Neuron (in vitro differentiated cells): ENCODE measurements around the gene SESN1.

ENCODE experiments used
- H2AFZ ChIP-seq: one replicate; pipeline ENCODE4 v1.6.1; 2013; ENCODE audit warnings: low read depth, mild to moderate bottlenecking, inconsistent platforms, low read length, moderate library complexity
- H3K27me3 ChIP-seq: one replicate; pipeline ENCODE4 v1.6.1; 2013; ENCODE audit warnings: low read length; ENCODE audit not compliant: insufficient read depth
- H3K36me3 ChIP-seq: one replicate; pipeline ENCODE4 v1.6.1; 2013; ENCODE audit warnings: low read length; ENCODE audit not compliant: insufficient read depth
- H3K4me1 ChIP-seq: one replicate; pipeline ENCODE4 v1.6.1; 2013; ENCODE audit warnings: low read length; ENCODE audit not compliant: insufficient read depth
- H3K4me3 ChIP-seq: 2 replicates; pipeline ENCODE4 v1.5.1; 2013; ENCODE audit warnings: mild to moderate bottlenecking, low read length, moderate library complexity
- H3K9me3 ChIP-seq: one replicate; pipeline ENCODE4 v1.6.1; 2013; ENCODE audit warnings: low read length

Gene SESN1

DNA sequence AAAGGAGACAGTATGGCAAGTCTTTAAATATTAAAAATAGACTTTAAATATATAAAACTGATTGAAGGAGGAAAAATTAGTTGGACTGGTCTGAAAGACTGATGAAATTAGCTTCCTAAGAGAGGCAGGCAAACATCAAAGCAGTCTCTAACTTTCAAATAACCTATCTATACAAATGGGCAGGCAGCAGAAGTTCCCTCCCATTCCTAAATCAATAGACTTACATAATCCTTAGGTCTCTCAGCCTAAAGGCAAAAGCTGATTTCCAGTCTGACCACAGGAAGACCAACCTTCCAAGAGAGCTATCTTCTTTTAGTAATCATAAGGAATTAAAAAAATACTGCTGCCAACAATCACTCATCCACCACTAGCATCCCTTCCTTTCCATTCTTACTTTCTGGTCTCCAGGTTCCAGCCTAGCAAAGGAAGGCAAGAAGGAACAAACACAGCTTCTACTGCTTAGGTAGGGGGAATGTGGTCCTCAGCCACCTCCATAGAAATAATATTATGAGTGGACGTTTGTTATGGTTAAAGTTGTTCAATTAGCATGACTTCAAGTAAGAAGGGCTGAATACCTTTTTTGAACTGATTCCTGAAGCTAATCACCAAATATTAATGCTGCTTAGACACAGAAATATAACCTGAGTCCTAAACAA, 44.1 kb downstream of the SESN1 start:
- H3K4me3 ChIP-seq = no peak overlapping the region
- no peak overlapping the region for H2AFZ ChIP-seq
- peaks cover 3% of the 10 kb centered on the region for H3K4me1 ChIP-seq
- no peaks in the 10 kb centered on the region for H3K27me3 ChIP-seq
- no peaks in the 10 kb centered on the region for H3K9me3 ChIP-seq
- no peaks in the 10 kb centered on the region for H3K36me3 ChIP-seq

DNA sequence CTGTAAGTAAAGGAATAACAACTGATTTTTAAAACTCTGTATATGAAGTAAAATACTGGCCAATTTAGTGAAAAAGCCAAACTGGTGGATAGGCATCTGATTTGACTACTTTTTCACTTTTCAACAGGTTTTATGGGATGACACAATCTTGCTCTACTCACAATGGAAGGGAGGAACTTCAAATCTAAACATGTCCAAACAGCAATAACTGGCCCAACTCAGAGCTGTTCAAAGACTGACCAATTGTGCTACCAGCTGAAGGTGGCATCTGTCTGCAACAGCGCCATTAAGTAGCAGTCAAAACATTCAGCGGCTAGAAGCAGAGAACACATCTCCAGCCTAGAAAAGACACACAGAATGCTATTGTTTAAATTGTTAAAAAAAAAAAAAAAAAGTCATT, 44.6 kb downstream of the SESN1 start:
- H2AFZ ChIP-seq = no peak overlapping the region
- H3K4me1 ChIP-seq = peaks cover 3% of the 10 kb centered on the region
- no peaks in the 10 kb centered on the region for H3K9me3 ChIP-seq
- no peaks in the 10 kb centered on the region for H3K27me3 ChIP-seq
- no peak overlapping the region for H3K4me3 ChIP-seq
- H3K36me3 ChIP-seq = no peaks in the 10 kb centered on the region

DNA sequence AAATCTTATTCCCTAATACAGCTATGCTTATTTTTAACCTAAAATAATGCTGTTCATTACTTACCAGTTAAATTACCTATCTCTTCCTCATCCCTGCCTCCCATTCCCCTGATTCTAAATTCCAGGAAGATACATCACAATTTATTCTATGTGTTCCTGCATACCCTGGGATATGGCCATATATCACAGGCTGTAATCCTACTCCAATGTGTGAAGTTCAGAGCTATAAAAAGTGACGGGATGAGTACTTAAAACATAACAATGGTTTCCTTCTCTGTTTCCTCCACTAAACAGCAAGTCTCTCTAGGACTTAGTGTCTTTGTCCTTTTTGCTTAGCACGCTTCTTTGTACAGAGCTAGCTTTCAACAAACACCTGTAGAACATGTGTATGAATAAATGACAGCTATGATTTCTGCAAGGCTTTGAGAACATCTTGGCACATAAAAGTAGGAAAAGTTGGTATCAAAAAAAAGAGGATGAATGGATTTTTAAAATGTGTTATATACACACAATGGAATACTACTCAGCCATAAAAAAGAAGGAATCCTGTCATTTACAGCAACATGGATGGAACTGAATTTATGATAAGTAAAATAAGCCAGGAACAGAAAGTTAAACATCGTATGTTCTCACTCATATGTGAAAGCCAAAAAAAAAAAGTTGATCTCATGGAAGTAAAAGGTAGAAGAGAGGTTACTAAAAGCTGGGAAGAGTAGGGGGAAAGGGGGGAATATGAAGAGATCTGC, 45.8 kb downstream of the SESN1 start:
- Histone ChIP-seq H3K4me3 (no peak overlapping the region), H3K4me1 (peaks cover 3% of the 10 kb centered on the region), H2AFZ (no peak overlapping the region), H3K27me3 (no peaks in the 10 kb centered on the region), H3K9me3 (no peaks in the 10 kb centered on the region), H3K36me3 (no peaks in the 10 kb centered on the region)

DNA sequence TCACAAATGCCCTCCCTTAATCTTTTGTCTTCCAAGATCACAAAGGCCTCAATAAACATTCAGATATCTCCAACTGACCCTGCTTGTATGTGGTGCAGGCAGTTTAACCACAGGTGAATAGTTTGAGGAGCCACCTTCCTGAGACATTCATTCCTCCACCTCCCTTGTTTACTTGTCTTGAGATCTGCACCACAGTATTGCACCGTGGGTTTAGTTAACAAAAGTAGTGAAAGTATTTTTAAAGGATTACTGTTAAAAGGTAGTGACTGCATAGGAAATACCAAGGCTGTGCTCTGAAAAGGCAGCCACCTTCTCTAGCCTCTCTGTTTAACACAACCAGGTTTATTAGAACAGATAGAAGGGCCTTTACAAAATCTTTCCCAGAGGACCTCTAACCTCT, 46.5 kb downstream of the SESN1 start:
- no peaks in the 10 kb centered on the region for H3K27me3 ChIP-seq
- H3K36me3 ChIP-seq = no peaks in the 10 kb centered on the region
- no peak overlapping the region for H3K4me3 ChIP-seq
- no peak overlapping the region for H2AFZ ChIP-seq
- H3K9me3 ChIP-seq = no peaks in the 10 kb centered on the region
- no peaks in the 10 kb centered on the region for H3K4me1 ChIP-seq

DNA sequence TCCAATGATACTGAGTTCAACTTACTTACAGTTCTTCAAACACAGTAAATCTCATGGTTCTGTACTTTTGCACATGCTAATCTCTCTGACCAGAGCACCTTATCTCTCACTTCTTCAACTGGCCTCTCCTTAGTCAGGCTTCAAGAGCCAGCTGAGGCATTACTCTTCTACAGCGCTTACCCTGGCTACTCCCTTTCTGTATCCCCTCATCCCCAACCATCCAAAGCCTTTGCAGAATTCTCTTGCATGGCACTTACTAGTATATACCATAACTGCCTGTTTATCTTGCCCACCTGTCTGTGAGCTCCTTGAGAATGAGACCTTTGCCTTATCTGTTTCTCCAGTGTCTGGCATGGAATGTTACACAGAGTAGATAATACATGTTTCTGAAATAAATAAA, 49.2 kb downstream of the SESN1 start:
- H3K9me3 ChIP-seq = no peaks in the 10 kb centered on the region
- no peak overlapping the region for H2AFZ ChIP-seq
- H3K4me1 ChIP-seq = no peaks in the 10 kb centered on the region
- H3K4me3 ChIP-seq = no peak overlapping the region
- H3K36me3 ChIP-seq = no peaks in the 10 kb centered on the region
- H3K27me3 ChIP-seq = no peaks in the 10 kb centered on the region

DNA sequence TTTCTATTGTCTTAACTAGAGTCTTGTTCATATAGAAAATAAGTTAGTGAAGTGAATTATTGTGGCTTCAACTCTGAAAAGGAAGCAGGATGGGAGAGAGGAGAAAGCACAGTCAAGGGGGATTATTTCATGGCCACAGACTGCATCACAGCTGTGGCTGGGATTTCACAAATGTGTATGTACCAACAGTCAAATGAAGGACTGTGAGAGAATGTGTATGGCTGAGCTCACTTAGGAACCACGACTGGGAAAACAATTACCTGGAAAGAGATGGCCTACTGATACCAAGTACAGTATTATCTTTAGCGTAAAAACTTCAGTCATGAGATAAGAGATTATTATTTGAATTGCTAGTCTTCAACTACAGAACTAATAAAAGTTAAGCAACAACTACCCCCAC, 54.9 kb downstream of the SESN1 start:
- H3K4me1 ChIP-seq = no peaks in the 10 kb centered on the region
- no peaks in the 10 kb centered on the region for H3K36me3 ChIP-seq
- no peaks in the 10 kb centered on the region for H3K9me3 ChIP-seq
- no peak overlapping the region for H2AFZ ChIP-seq
- no peak overlapping the region for H3K4me3 ChIP-seq
- no peaks in the 10 kb centered on the region for H3K27me3 ChIP-seq

DNA sequence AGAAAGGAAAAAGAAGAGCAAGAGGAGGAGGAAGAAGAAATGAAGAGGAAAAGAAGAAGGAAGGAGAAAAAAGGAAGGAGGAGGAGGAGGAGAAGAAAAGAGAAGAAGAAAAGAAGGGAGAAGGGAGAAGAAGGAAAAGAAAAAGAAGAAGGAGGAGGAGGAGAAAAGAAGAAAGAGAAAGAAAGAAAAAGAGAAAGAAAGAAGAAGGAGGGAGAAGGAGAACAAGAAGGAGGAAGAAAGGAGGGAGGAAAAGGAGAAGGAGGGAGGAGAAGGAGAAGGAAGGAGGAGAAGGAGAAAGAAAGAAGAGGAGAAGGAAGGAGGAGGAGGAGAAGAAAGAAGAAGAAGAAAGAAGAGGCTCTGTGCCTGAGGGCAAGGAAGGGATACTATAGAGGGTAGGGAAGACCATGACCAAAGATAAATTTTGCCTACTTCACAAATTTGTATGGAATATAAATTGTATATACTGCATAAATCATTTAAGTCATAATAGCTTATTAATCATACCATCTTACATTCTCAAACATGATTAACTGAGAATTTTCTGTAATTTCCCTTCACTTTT, 55.7 kb downstream of the SESN1 start:
- no peaks in the 10 kb centered on the region for H3K4me1 ChIP-seq
- no peaks in the 10 kb centered on the region for H3K27me3 ChIP-seq
- H2AFZ ChIP-seq = no peak overlapping the region
- H3K36me3 ChIP-seq = no peaks in the 10 kb centered on the region
- H3K4me3 ChIP-seq = no peak overlapping the region
- no peaks in the 10 kb centered on the region for H3K9me3 ChIP-seq

DNA sequence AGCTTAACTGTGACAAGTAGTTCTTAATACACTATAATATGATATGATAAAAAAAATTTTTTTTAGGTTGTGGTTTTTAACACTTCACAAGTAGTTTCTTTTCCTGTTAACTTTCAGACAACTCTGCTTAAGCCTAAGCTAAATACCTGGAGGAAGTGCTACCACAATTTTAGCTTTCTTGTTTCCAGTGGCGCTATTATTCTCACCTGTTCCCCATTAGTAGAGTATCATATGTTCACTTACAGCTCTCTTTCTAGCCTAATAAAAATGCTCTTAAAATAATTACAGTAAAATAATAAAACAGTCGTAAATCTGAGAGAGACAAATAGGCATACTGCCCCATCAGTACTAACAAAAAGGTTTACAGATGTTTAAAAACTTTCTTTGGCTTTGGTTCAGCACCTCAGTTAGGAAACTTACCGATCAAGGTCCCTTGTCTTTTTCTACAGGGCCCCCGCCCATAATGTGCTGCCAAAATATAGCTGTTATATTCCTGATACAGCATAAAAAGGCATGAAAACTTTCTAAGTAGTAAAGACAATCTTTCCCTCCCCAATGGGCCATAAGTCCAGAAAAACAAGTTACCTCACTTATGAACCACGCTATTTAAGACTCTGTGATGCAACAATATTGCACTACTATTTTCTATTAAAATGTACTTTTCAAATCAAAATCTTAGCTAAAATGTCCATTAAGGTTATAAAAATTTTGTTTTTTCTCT, 57.9 kb downstream of the SESN1 start:
- H3K9me3 ChIP-seq = no peaks in the 10 kb centered on the region
- no peak overlapping the region for H3K4me3 ChIP-seq
- H2AFZ ChIP-seq = no peak overlapping the region
- no peaks in the 10 kb centered on the region for H3K27me3 ChIP-seq
- H3K4me1 ChIP-seq = no peaks in the 10 kb centered on the region
- no peaks in the 10 kb centered on the region for H3K36me3 ChIP-seq

DNA sequence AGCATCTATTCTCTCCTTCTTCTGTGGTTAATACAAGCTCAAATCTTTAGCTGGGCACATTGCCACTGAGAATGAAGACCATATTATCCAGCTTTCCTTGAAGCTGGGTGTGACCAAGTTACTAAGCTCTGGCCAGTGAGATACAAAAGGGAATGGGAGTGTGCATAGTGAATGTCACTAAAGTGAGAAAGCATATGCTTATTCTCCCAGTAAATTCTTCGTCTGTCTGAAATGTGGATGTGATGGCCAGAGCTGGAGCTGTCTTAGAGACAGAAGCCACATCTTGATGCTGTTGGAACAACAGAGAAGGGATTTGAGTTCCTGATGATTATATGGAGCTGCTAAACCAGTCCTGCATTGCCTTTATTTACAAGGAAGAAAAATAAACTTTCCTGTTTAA, 60.1 kb downstream of the SESN1 start:
- Histone ChIP-seq H2AFZ (no peak overlapping the region), H3K27me3 (no peaks in the 10 kb centered on the region), H3K36me3 (no peaks in the 10 kb centered on the region)

DNA sequence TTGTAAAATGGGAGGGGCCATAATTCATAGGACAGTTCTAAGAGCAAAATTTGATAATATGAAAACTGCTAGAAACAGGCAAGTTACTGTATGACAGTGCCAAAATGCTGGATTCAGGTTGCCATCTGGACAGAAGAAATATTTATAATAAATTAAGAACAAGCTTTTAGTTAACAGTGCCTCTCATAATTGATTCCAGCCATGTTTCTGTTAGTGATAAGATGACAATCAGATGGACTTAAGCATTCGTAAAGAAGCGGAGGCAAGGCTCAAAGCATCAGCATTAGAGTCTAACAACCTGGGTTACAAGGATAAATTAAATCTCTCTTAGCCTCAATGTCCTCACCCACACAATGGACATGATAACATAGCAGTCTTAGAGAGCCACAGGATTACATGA, 61.0 kb downstream of the SESN1 start:
- H3K27me3 ChIP-seq = no peaks in the 10 kb centered on the region
- H3K4me1 ChIP-seq = no peaks in the 10 kb centered on the region
- H3K4me3 ChIP-seq = no peak overlapping the region
- no peak overlapping the region for H2AFZ ChIP-seq
- no peaks in the 10 kb centered on the region for H3K9me3 ChIP-seq
- no peaks in the 10 kb centered on the region for H3K36me3 ChIP-seq

More for the DNA sequence above, 60.1 kb downstream of the SESN1 start:
- H3K9me3 ChIP-seq = no peaks in the 10 kb centered on the region
- no peaks in the 10 kb centered on the region for H3K4me1 ChIP-seq
- no peak overlapping the region for H3K4me3 ChIP-seq

DNA sequence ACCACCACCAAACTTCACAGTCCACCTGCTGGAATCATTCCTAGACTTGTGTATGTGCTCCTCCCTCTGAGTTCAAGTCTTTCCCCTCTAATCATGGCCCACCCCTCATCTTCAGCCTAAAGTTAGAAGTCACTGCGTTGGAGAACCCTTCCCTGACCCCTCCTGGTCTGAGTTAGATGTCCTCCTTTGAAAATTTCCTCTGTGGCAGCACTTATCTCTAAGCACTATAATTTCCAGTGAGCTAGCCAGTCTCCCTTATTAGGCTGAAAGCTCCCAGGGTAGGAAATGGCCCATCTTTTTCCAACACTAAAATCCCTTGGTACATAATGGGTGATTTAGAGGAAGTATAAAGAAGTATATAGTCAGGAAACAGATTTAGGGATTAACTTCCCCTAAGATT, 63.2 kb downstream of the SESN1 start:
- no peaks in the 10 kb centered on the region for H3K27me3 ChIP-seq
- H3K36me3 ChIP-seq = no peaks in the 10 kb centered on the region
- H2AFZ ChIP-seq = no peak overlapping the region
- H3K4me1 ChIP-seq = no peaks in the 10 kb centered on the region
- H3K9me3 ChIP-seq = no peaks in the 10 kb centered on the region
- no peak overlapping the region for H3K4me3 ChIP-seq

DNA sequence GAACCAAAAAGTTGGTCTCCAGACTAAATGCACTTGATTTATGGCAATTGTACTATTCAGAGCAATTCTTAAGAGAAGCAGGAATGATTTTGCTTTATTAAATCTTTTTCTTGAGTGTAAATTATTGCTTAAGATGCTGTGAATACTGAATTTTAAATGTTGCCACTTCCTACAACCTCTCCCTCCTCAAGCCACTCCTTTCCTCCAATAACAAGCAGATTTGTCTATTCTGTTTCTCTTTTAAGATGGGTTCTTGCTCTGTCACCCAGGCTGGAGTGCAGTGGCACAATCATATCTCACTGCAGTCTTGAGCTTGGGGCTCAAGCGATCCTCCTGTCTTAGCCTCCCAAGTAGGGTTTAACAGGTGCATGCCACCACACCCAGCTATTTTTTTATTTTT, 65.3 kb downstream of the SESN1 start:
- Histone ChIP-seq H2AFZ (no peak overlapping the region), H3K27me3 (no peaks in the 10 kb centered on the region), H3K4me3 (no peak overlapping the region), H3K9me3 (no peaks in the 10 kb centered on the region), H3K36me3 (no peaks in the 10 kb centered on the region), H3K4me1 (no peaks in the 10 kb centered on the region)

DNA sequence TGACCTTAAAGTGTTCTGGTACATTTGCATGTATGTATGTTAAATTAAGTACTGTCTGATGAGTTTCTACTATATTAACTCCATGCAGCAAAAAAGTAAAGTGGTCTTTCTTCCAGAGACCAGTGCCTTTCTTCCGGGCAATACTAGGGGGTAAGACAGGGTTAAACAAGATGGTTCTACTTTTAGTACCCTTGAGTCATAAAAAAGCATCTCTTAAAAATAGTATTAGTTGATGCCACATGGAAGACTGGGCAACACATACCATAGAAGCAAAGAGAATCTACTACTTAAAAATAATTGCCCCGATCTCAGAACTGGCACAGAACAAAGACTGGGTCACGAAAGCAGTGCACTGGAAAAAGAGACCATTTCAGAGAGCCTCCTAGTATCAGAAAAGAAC, 66.2 kb downstream of the SESN1 start:
- H2AFZ ChIP-seq = no peak overlapping the region
- no peaks in the 10 kb centered on the region for H3K4me1 ChIP-seq
- no peaks in the 10 kb centered on the region for H3K9me3 ChIP-seq
- no peaks in the 10 kb centered on the region for H3K27me3 ChIP-seq
- no peaks in the 10 kb centered on the region for H3K36me3 ChIP-seq
- H3K4me3 ChIP-seq = no peak overlapping the region
